Retinal pigment epithelial cell (primary cell): Measurements from ENCODE around the gene IL9R.
"Not testable (repeated sequence)": the region's sequence is repeated elsewhere in the genome, so short reads cannot be mapped to it uniquely, and the experiment has no call there.

ENCODE experiments used
- DNase-seq: peaks from one replicate; pipeline ENCODE4 v3.0.0-alpha.2; 2010; ENCODE audit warnings: low read depth
- H3K4me3 ChIP-seq: 2 replicates; pipeline ENCODE4 v1.5.1; 2011; ENCODE audit warnings: mild to moderate bottlenecking, low read length, control low read depth, moderate library complexity
- TF ChIP-seq, protein P1 (sequence below): conservative IDR thresholded peaks from 2 replicates; pipeline ENCODE4 v1.5.1; 2011; ENCODE audit warnings: low read depth, low read length, control low read depth, inconsistent platforms

IL9R gene

DNA sequence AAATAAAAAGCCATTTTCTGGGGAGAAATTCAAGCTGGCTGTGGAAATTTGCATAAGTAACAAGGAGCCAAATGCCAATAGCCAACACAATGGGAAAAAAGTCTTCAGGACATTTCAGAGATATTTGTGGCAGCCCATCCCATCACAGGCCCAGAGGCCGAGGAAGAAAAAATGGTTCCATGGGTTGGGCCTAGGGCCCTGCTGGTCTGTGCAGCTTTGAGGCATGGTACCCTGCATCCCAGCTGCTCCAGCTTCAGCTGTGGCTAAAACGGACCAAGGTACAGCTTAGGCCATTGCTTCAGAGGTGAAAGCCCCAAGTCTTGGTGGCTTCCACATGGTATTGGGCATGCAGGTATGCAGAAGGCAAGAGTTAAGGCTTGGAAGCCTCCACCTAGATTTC lies 14.2 kb upstream of the IL9R start:
- TF ChIP-seq, protein P1, sequence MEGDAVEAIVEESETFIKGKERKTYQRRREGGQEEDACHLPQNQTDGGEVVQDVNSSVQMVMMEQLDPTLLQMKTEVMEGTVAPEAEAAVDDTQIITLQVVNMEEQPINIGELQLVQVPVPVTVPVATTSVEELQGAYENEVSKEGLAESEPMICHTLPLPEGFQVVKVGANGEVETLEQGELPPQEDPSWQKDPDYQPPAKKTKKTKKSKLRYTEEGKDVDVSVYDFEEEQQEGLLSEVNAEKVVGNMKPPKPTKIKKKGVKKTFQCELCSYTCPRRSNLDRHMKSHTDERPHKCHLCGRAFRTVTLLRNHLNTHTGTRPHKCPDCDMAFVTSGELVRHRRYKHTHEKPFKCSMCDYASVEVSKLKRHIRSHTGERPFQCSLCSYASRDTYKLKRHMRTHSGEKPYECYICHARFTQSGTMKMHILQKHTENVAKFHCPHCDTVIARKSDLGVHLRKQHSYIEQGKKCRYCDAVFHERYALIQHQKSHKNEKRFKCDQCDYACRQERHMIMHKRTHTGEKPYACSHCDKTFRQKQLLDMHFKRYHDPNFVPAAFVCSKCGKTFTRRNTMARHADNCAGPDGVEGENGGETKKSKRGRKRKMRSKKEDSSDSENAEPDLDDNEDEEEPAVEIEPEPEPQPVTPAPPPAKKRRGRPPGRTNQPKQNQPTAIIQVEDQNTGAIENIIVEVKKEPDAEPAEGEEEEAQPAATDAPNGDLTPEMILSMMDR = no peak
- no peak for DNase-seq

DNA sequence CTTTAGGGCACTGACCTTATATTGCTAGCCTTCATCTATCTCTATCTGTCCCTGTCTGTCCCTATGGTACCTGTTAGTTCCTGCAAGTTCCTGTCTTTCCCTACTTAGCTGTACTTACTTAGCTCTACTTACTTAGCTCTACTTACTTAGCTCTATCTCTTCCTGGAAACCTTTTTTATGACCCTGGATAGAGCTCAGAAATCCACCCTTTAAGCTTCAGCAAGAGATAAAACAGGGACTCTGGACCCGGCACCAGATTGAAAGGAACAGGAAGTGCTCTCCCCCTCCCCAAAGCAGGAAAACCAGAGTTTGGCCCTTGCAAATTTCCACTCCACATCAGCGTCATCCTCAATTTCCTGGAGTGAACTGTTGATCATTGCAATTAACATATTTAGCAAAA lies 12.3 kb upstream of the IL9R start:
- DNase-seq = no peak
- TF ChIP-seq, protein P1 = no peak

More for the DNA sequence above, 14.2 kb upstream of the IL9R start:
- no peak overlapping the region for H3K4me3 ChIP-seq

DNA sequence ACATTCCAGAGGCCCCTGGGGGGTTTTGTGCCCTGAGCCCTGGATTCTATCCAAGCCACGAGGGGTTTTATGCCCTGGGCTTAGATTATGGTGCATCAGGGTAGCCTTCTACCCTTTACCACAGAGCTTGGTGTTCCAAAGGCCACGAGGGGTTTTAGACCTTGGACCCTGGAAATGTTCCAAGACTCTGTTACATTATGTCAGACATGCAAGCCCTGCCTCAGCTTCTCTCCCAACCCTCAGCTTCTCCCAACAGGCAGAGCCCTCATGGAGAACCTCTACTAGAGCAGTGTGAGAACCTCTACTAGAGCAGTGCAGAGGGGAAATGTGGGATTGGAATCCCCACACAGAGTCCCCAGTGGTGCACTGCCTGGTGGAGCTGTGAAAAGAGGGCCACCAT lies 10.5 kb upstream of the IL9R start:
- DNase-seq, H3K4me3 ChIP-seq: not testable (repeated sequence)

More for the DNA sequence above, 12.3 kb upstream of the IL9R start:
- no peak overlapping the region for H3K4me3 ChIP-seq

DNA sequence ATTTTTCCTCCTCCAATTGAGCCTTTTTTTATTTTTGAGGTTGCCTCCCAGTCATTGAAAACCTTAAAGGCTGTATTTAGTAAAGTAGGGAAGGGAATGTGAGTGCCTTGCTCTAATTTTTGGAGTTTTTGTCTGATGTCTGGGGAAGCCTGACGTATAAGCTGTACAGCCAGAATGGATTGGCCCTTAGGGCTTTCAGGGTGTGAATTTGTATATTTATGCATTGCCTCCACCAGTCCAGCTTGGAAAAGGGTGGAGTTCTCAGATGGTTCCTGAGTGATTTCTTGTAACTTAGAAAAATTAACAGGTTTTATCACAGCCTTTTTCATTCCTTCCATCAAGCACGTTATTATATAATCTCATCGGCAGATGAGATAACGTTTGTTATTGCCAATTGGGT lies 8.6 kb upstream of the IL9R start:
- DNase-seq = no peak
- TF ChIP-seq, protein P1 = no peak
- H3K4me3 ChIP-seq = no peak overlapping the region

DNA sequence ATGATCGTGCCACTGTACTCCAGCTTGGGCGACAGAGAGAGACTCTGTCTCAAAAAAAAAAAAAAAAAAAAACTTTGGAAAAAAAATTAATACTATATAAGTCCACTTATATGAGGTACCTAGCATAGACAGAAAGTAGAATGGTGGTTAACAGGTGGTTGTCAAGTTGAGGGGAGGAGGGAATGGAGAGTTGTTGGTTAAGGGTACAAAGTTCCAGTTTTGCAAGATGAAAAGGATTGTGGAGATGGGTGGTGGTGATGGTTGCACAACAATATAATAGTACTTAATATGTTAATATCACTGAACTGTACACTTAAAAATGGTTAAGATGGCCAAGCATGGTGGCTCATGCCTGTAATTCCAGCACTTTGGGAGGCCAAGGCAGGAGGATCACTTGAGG lies 4.1 kb upstream of the IL9R start:
- no peak for DNase-seq
- TF ChIP-seq, protein P1 = no peak
- H3K4me3 ChIP-seq = no peak overlapping the region

DNA sequence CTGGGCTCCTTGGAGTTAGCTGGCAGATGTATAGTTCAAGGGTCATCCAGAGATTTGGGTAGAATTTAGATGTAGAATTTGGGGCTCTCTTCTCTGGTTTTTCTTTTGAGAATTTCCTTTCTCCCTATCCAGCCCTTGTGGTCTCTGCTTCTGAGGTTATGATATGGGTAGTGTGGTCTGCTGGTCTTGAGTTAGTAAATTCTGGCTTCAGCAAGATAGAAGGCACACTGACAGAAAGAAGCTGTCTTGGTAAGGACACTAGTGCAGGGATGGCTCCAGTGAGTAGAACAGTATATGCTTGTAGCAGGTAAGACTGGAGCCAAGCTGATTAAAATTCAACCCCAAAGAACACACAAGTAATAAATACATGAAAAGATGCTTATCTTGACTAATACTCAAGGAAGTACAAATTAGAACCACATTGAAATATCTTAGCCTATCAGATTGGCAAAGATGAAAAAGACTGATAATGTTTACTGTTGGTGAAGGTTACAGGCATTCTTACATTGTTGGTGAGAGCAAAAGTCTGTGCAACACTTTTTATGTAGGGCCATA lies 2.1 kb upstream of the IL9R start:
- DNase-seq = no peak
- TF ChIP-seq, protein P1 = no peak
- no peak overlapping the region for H3K4me3 ChIP-seq

DNA sequence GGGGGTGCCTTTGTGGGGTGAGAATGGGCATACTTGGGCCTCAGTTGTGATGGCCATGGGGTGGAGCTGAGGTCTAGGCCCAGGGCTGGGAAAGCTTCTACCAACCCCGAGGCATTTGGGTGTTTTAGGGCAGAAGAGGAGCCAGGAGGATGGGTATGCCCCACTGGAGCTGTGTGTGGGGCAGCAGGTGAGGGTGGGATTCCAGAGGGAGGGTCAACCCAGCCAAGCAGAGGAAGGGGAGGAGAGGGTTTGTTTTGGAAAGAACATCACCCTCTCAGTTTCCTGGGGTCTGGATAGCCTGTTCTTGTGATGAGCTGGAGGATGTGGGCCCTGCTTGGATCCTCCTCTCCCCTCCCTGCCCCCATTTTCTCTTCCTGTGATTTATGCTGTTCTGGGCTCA lies 620 bp downstream of the IL9R start:
- DNase-seq = no peak
- no peak overlapping the region for H3K4me3 ChIP-seq
- TF ChIP-seq, protein P1 = no peak
